Astrocyte (in vitro differentiated cells and primary cell): ENCODE data around the gene RAB3IP. TPM values are rescaled to one million over a fixed set of nuclear protein-coding genes. Genes with fewer than 3 reads are reported as not detected.

Experiments used
- DNase-seq: peaks from one replicate; pipeline ENCODE4 v3.0.0-alpha.2; 2010; ENCODE audit warnings: low read depth
- FAIRE-seq: peaks from 2 replicates; lab custom pipeline; 2011; peaks lifted over from hg19 to GRCh38; lab: Jason Lieb, UNC
- H2AFZ ChIP-seq: 2 replicates; pipeline ENCODE4 v1.6.0; 2012; ENCODE audit warnings: low read depth, low read length, inconsistent platforms
- H3K27ac ChIP-seq: 2 replicates; pipeline ENCODE4 v1.5.1; 2011; ENCODE audit warnings: low read depth, low read length, inconsistent platforms
- H3K27me3 ChIP-seq: 2 replicates; pipeline ENCODE4 v1.6.0; 2011; ENCODE audit warnings: low read length, inconsistent platforms; ENCODE audit not compliant: insufficient read depth
- H3K36me3 ChIP-seq: 2 replicates; pipeline ENCODE4 v1.5.1; 2011; ENCODE audit warnings: low read length, inconsistent platforms; ENCODE audit not compliant: insufficient read depth
- H3K4me1 ChIP-seq: 2 replicates; pipeline ENCODE4 v1.5.1; 2011; ENCODE audit warnings: low read length, inconsistent platforms; ENCODE audit not compliant: insufficient read depth
- H3K4me2 ChIP-seq: 2 replicates; pipeline ENCODE4 v1.6.0; 2012; ENCODE audit warnings: low read length, inconsistent platforms
- H3K4me3 ChIP-seq: 2 replicates; pipeline ENCODE4 v1.5.1; 2011; ENCODE audit warnings: low read depth, mild to moderate bottlenecking, low read length, inconsistent platforms; ENCODE audit not compliant: insufficient read depth
- H3K79me2 ChIP-seq: 2 replicates; pipeline ENCODE4 v1.6.0; 2012; ENCODE audit warnings: mild to moderate bottlenecking, low read length, inconsistent platforms; ENCODE audit not compliant: insufficient read depth
- H3K9ac ChIP-seq: 2 replicates; pipeline ENCODE4 v1.6.0; 2012; ENCODE audit warnings: mild to moderate bottlenecking, low read length, inconsistent platforms
- H3K9me3 ChIP-seq: 2 replicates; pipeline ENCODE4 v1.5.1; 2012; ENCODE audit warnings: low read depth, mild to moderate bottlenecking, low read length, inconsistent platforms; ENCODE audit not compliant: insufficient read depth
- H4K20me1 ChIP-seq: 2 replicates; pipeline ENCODE4 v1.6.0; 2012; ENCODE audit warnings: low read length, inconsistent platforms; ENCODE audit not compliant: insufficient read depth
- H3K27ac Mint-ChIP-seq: one replicate; pipeline ENCODE4 v1.8.0; 2021; ENCODE audit warnings: mild to moderate bottlenecking, mixed read lengths; ENCODE audit not compliant: unreplicated experiment
- H3K27me3 Mint-ChIP-seq: one replicate; pipeline ENCODE4 v1.8.0; 2021; ENCODE audit warnings: low read depth, mixed read lengths; ENCODE audit not compliant: unreplicated experiment
- H3K36me3 Mint-ChIP-seq: one replicate; pipeline ENCODE4 v1.8.0; 2021; ENCODE audit warnings: low read depth, mixed read lengths; ENCODE audit not compliant: unreplicated experiment
- H3K4me1 Mint-ChIP-seq: one replicate; pipeline ENCODE4 v1.8.0; 2021; ENCODE audit warnings: low read depth, mixed read lengths; ENCODE audit not compliant: unreplicated experiment
- H3K4me3 Mint-ChIP-seq: one replicate; pipeline ENCODE4 v1.8.0; 2021; ENCODE audit warnings: mild to moderate bottlenecking, moderate library complexity, mixed read lengths; ENCODE audit not compliant: unreplicated experiment
- H3K9me3 Mint-ChIP-seq: one replicate; pipeline ENCODE4 v1.8.0; 2021; ENCODE audit warnings: mild to moderate bottlenecking, mixed read lengths; ENCODE audit not compliant: unreplicated experiment
- CTCF ChIP-seq: IDR thresholded peaks from 2 replicates; pipeline ENCODE4 v1.5.1; 2011; ENCODE audit warnings: low read depth, mild to moderate bottlenecking, inconsistent platforms, low read length, moderate library complexity; ENCODE audit not compliant: insufficient read depth
- EZH2 ChIP-seq: IDR thresholded peaks from 2 replicates; pipeline ENCODE4 v1.6.1; 2012; ENCODE audit warnings: mild to moderate bottlenecking, low read length, inconsistent platforms; ENCODE audit not compliant: insufficient read depth
- total RNA-seq: library from RNA; stranded (reverse); gene quantifications from 2 replicates; pipeline ENCODE4 v1.2.1, GENCODE V29; 2021

Gene RAB3IP
- total RNA-seq, 1 donor from 2014 or later = 18.4 TPM

GRCh38 chr12:69765515-69765914 lies 26.9 kb downstream of the RAB3IP start:
- TF ChIP-seq EZH2 (no peak), CTCF (no peak)
- Histone ChIP-seq H3K27ac (no peak overlapping the region), H3K79me2 (no peaks in the 10 kb centered on the region), H3K4me3 (no peak overlapping the region), H3K9me3 (peaks cover 10% of the 10 kb centered on the region), H2AFZ (no peak overlapping the region), H4K20me1 (no peaks in the 10 kb centered on the region), H3K9ac (no peak overlapping the region), H3K36me3 (no peaks in the 10 kb centered on the region), H3K4me1 (no peaks in the 10 kb centered on the region), H3K4me2 (no peak overlapping the region), H3K27me3 (no peaks in the 10 kb centered on the region)
- H3K27me3 Mint-ChIP-seq = no peaks in the 10 kb centered on the region
- H3K4me3 Mint-ChIP-seq = no peak overlapping the region
- H3K36me3 Mint-ChIP-seq = peaks cover 41% of the 10 kb centered on the region
- DNase-seq (no peak), FAIRE-seq (no peak)
- H3K4me1 Mint-ChIP-seq = no peaks in the 10 kb centered on the region
- H3K27ac Mint-ChIP-seq = no peak overlapping the region
- peaks cover 46% of the 10 kb centered on the region for H3K9me3 Mint-ChIP-seq

- Histone ChIP-seq H4K20me1 (no peaks in the 10 kb centered on the region), H3K9me3 (peaks cover 10% of the 10 kb centered on the region), H3K4me1 (no peaks in the 10 kb centered on the region), H3K27me3 (no peaks in the 10 kb centered on the region), H3K27ac (no peak overlapping the region), H3K4me3 (no peak overlapping the region), H3K36me3 (no peaks in the 10 kb centered on the region), H3K9ac (no peak overlapping the region), H2AFZ (no peak overlapping the region), H3K79me2 (no peaks in the 10 kb centered on the region), H3K4me2 (no peak overlapping the region)
- FAIRE-seq (no peak), DNase-seq (no peak)
- Mint-ChIP-seq H3K4me1 (no peaks in the 10 kb centered on the region), H3K9me3 (peaks cover 46% of the 10 kb centered on the region), H3K27ac (no peak overlapping the region), H3K4me3 (no peak overlapping the region), H3K36me3 (peaks cover 40% of the 10 kb centered on the region), H3K27me3 (no peaks in the 10 kb centered on the region)
- no peak for TF ChIP-seq EZH2
- TF ChIP-seq CTCF = no peak
These were observed 27.6 kb downstream of the RAB3IP start for GRCh38 chr12:69766260-69766659.

GRCh38 chr12:69779928-69780327 lies 41.3 kb downstream of the RAB3IP start:
- Histone ChIP-seq H3K4me2 (no peak overlapping the region), H2AFZ (no peak overlapping the region), H3K79me2 (no peaks in the 10 kb centered on the region), H3K9ac (no peak overlapping the region), H3K27ac (no peak overlapping the region), H3K4me1 (no peaks in the 10 kb centered on the region), H3K4me3 (no peak overlapping the region), H3K9me3 (no peaks in the 10 kb centered on the region), H3K27me3 (no peaks in the 10 kb centered on the region), H4K20me1 (no peaks in the 10 kb centered on the region), H3K36me3 (no peaks in the 10 kb centered on the region)
- TF ChIP-seq EZH2 (no peak), CTCF (peak; percentile 46)
- Mint-ChIP-seq H3K9me3 (peaks cover 5% of the 10 kb centered on the region), H3K4me3 (no peak overlapping the region), H3K27me3 (no peaks in the 10 kb centered on the region), H3K4me1 (no peaks in the 10 kb centered on the region), H3K27ac (no peak overlapping the region), H3K36me3 (peaks cover 11% of the 10 kb centered on the region)
- FAIRE-seq = no peak
- DNase-seq = peak; percentile 15
